Activated CD4-positive, alpha-beta T cell treated with anti-CD3 and anti-CD28 coated beads for 36 hours (primary cell): Measurements from ENCODE around the gene DCAF5. TPM values are rescaled to one million over a fixed set of nuclear protein-coding genes. Genes with fewer than 3 reads are reported as not detected.

Experiments used
- ATAC-seq: fragments of 200-7000 bp; cut with Tn5 transposase; one replicate; pipeline ENCODE4 v1.10.0; 2021; ENCODE audit warnings: mild to moderate bottlenecking, moderate library complexity
- CTCF ChIA-PET: fragments of 350-600 bp; sonication (Branson Sonifier 250); formaldehyde crosslinking; loops from one replicate; lab custom pipeline; 2021; ENCODE audit warnings: antibody characterized with exemption; lab: Charles Lee
- POLR2A ChIA-PET: fragments of 350-600 bp; sonication (Branson Sonifier 250); formaldehyde crosslinking; loops from one replicate; lab custom pipeline; 2021; ENCODE audit warnings: antibody characterized with exemption, inconsistent platforms; lab: Charles Lee
- DNase-seq: peaks from one replicate; pipeline ENCODE4 v3.0.0-alpha.2; 2020
- H3K27ac Mint-ChIP-seq: one replicate; pipeline ENCODE4 v1.8.0; 2021; ENCODE audit warnings: mixed read lengths
- H3K27me3 Mint-ChIP-seq: one replicate; pipeline ENCODE4 v1.8.0; 2021; ENCODE audit warnings: mixed read lengths
- H3K36me3 Mint-ChIP-seq: one replicate; pipeline ENCODE4 v1.8.0; 2021; ENCODE audit warnings: low read depth, mixed read lengths
- H3K4me1 Mint-ChIP-seq: one replicate; pipeline ENCODE4 v1.8.0; 2021; ENCODE audit warnings: mixed read lengths
- H3K4me3 Mint-ChIP-seq: one replicate; pipeline ENCODE4 v1.8.0; 2021; ENCODE audit warnings: mild to moderate bottlenecking, moderate library complexity, mixed read lengths
- H3K9me3 Mint-ChIP-seq: one replicate; pipeline ENCODE4 v1.8.0; 2021; ENCODE audit warnings: low read depth, mixed read lengths
- intact Hi-C, 2 experiments: fragments of 100-400 bp; cut with DNase I in 1 of 2; cut with micrococcal nuclease in 1 of 2; formaldehyde crosslinking; loops; one replicate each; pipeline versions ENCODE4 v1.14.2 to v1.15.1; 2022 to 2024; cut with DNase I, micrococcal nuclease
- total RNA-seq, 2 experiments: library from RNA; stranded (reverse); gene quantifications; one replicate each; pipeline ENCODE4 v1.2.3, GENCODE V29; 2021

The DCAF5 gene
- total RNA-seq, 2 experiments from 2014 or later = 34.1 to 38.7 TPM

- ChIA-PET CTCF (interaction anchor here (0.7 to 1.2 kb wide), 3 partner anchors 34 to 108 kb away, joined by 4 read pairs; no protein-coding TSS in a partner anchor), POLR2A (no interaction called here)
- Mint-ChIP-seq H3K4me3 (no peak overlapping the region), H3K36me3 (no peaks in the 10 kb centered on the region), H3K4me1 (no peaks in the 10 kb centered on the region), H3K27me3 (no peaks in the 10 kb centered on the region), H3K27ac (no peak overlapping the region), H3K9me3 (no peaks in the 10 kb centered on the region)
- no peak for DNase-seq
- no peak for ATAC-seq
- intact Hi-C loops = loop anchor here in 1 of 2 experiments (5.0 kb wide), 1 partner anchor 143 kb away; no protein-coding TSS in a partner anchor
Measured at GRCh38 chr14:69004731-69005431, 148.0 kb downstream of the DCAF5 start.

DNA sequence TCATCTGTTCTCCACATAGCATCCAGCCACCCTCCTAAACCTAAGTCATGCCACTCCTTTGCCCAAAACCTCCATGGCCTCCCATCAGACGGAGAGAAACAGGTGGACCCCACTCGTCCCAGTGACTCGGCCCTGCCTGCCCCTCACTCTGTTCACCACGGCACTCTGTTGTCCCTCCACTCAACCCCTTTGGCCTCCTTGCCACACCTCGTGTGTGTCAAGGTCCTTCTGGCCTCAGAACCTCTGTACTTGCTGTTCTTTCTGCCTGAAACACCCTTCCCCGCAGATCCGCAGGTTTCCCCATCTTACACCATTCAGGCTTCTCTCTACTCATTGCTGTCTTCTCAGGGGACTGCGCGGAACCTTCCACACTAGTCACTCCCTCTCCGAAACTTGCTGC is 149.3 kb downstream of the DCAF5 start:
- CTCF ChIA-PET = no interaction called here

DNA sequence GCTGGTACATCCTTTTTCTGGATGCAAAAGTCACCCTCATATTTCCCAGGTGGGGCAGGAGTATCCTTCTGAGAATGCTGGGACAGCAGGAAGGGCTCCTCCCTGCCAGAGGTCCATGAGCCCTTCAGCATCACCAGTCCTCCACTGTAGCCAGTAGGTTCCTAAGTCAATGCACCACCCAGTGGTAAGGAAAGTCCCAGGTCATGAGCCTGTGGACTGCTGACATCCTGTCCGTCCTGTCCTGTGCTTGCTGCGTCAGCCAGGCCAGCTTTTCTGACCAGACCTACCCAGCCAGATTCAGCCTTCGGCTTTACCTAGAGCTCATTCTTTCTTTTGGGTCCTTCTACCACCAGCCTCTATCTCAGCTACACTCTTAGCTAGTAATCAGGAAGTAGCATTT is 150.8 kb downstream of the DCAF5 start:
- DNase-seq (no peak), ATAC-seq (no peak)
- POLR2A ChIA-PET = no interaction called here
- Mint-ChIP-seq H3K9me3 (no peaks in the 10 kb centered on the region), H3K36me3 (no peaks in the 10 kb centered on the region), H3K27ac (no peak overlapping the region), H3K27me3 (no peaks in the 10 kb centered on the region), H3K4me3 (no peak overlapping the region), H3K4me1 (no peaks in the 10 kb centered on the region)
- CTCF ChIA-PET = interaction anchor here (0.5 to 2.3 kb wide), 7 partner anchors 32 to 682 kb away, joined by 3 to 5 read pairs (median 3); no protein-coding TSS in a partner anchor
- intact Hi-C loops = loop anchor here in 1 of 2 experiments (5.0 kb wide), 1 partner anchor 140 kb away; no protein-coding TSS in a partner anchor

More for the DNA sequence above, 149.3 kb downstream of the DCAF5 start:
- Mint-ChIP-seq H3K4me3 (no peak overlapping the region), H3K36me3 (no peaks in the 10 kb centered on the region), H3K27ac (no peak overlapping the region), H3K27me3 (no peaks in the 10 kb centered on the region), H3K9me3 (no peaks in the 10 kb centered on the region), H3K4me1 (no peaks in the 10 kb centered on the region)
- intact Hi-C loops = loop anchor here in 1 of 2 experiments (5.0 kb wide), 1 partner anchor 141 kb away; no protein-coding TSS in a partner anchor
- ATAC-seq (no peak), DNase-seq (no peak)
- POLR2A ChIA-PET = no interaction called here

DNA sequence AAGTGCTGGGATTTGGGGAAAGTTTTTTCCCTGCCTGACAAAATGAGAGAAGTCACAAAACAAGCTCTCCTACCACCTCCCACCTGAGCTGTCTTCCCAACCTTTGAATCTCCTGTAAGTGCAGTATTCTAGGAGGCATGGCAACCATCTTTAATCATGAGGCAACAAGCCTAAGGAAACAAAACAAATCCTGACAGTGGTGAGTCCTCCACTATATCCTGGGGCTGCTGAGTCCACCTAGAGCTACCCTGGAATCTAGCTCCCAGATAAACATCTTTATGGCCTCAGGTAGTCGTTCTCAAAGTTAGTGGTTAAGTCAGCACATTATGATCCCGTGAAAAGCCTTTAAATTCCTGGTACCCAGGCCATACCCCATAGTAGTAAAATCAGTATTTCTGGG is 151.5 kb downstream of the DCAF5 start:
- POLR2A ChIA-PET = no interaction called here
- H3K27ac Mint-ChIP-seq = no peak overlapping the region
- DNase-seq (no peak), ATAC-seq (no peak)
- H3K27me3 Mint-ChIP-seq = no peaks in the 10 kb centered on the region
- no peak overlapping the region for H3K4me3 Mint-ChIP-seq
- no peaks in the 10 kb centered on the region for H3K4me1 Mint-ChIP-seq
- CTCF ChIA-PET = interaction anchor here (0.9 to 2.3 kb wide), 6 partner anchors 16 to 90 kb away, joined by 3 to 5 read pairs (median 4); no protein-coding TSS in a partner anchor
- no peaks in the 10 kb centered on the region for H3K36me3 Mint-ChIP-seq
- H3K9me3 Mint-ChIP-seq = no peaks in the 10 kb centered on the region
- intact Hi-C loops = loop anchor here in 1 of 2 experiments (5.0 kb wide), 1 partner anchor 139 kb away; no protein-coding TSS in a partner anchor

Other genes with a start within 250 kb of the DCAF5 start
- gene ACTN1, start 173.8 kb downstream of the DCAF5 start, total RNA-seq = 100 to 1,000 TPM in 1 of 2 experiments, 10 to 100 TPM in 1; 92.8 to 146 TPM
- 10 to 100 TPM; 10.8 to 14.5 TPM for gene EXD2, start 38.4 kb upstream of the DCAF5 start, total RNA-seq
- under 1 TPM in 1 of 2 experiments, not detected in 1; 0.14 TPM for gene GALNT16, start 107.0 kb upstream of the DCAF5 start, total RNA-seq
- gene ERH, start 245.2 kb upstream of the DCAF5 start, total RNA-seq = 100 to 1,000 TPM; 343 to 385 TPM
- 10 to 100 TPM; 40.1 to 42.6 TPM for gene SLC39A9, start 245.6 kb upstream of the DCAF5 start, total RNA-seq